WTC11 (cell line): ENCODE measurements around the gene AGAP1. TPM values are rescaled to one million over a fixed set of nuclear protein-coding genes. Genes with fewer than 3 reads are reported as not detected.

Source experiments
- ATF2 ChIP-seq: sonication (generic); formaldehyde crosslinking; IDR thresholded peaks from 2 replicates; pipeline ENCODE4 v1.8.1; 2022; ENCODE audit warnings: low read depth, missing genetic modification reagents, borderline replicate concordance
- CBFB ChIP-seq: sonication (generic); formaldehyde crosslinking; IDR thresholded peaks from 2 replicates; pipeline ENCODE4 v1.8.1; 2022; ENCODE audit warnings: mild to moderate bottlenecking, low read depth, missing genetic modification reagents
- CREB1 ChIP-seq: sonication (generic); formaldehyde crosslinking; IDR thresholded peaks from 2 replicates; pipeline ENCODE4 v1.8.0; 2023; ENCODE audit warnings: mild to moderate bottlenecking, missing genetic modification reagents
- CREM ChIP-seq: sonication (generic); formaldehyde crosslinking; IDR thresholded peaks from 2 replicates; pipeline ENCODE4 v1.8.1; 2022; ENCODE audit warnings: mild to moderate bottlenecking, missing genetic modification reagents, moderate library complexity
- EMX1 ChIP-seq: fragments of 250-450 bp; sonication (Bioruptor Pico); IDR thresholded peaks from 2 replicates; pipeline ENCODE4 v1.8.0; 2021; ENCODE audit warnings: mild to moderate bottlenecking
- ETV6 ChIP-seq: sonication (generic); formaldehyde crosslinking; IDR thresholded peaks from 2 replicates; pipeline ENCODE4 v1.8.1; 2022; ENCODE audit warnings: mild to moderate bottlenecking, missing genetic modification reagents
- FOXJ3 ChIP-seq: sonication (generic); formaldehyde crosslinking; IDR thresholded peaks from 2 replicates; pipeline ENCODE4 v1.9.0; 2021; ENCODE audit warnings: missing genetic modification reagents, mild to moderate bottlenecking, borderline replicate concordance
- GABPB1 ChIP-seq: sonication (generic); formaldehyde crosslinking; IDR thresholded peaks from 2 replicates; pipeline ENCODE4 v1.8.1; 2023; ENCODE audit warnings: mild to moderate bottlenecking, missing genetic modification reagents
- HMGA2 ChIP-seq: fragments of 250-450 bp; sonication (Bioruptor Pico); IDR thresholded peaks from 2 replicates; pipeline ENCODE4 v1.4.0; 2021; ENCODE audit warnings: mild to moderate bottlenecking, moderate library complexity
- NR2C2 ChIP-seq: sonication (generic); formaldehyde crosslinking; IDR thresholded peaks from 2 replicates; pipeline ENCODE4 v1.8.0; 2022; ENCODE audit warnings: mild to moderate bottlenecking, missing genetic modification reagents
- PRDM15 ChIP-seq: sonication (generic); formaldehyde crosslinking; IDR thresholded peaks from 2 replicates; pipeline ENCODE4 v1.8.0; 2022; ENCODE audit warnings: missing genetic modification reagents
- SMAD4 ChIP-seq: sonication (generic); formaldehyde crosslinking; IDR thresholded peaks from 2 replicates; pipeline ENCODE4 v1.8.0; 2022; ENCODE audit warnings: mild to moderate bottlenecking, missing genetic modification reagents
- SOX15 ChIP-seq: fragments of 250-450 bp; sonication (Bioruptor Pico); IDR thresholded peaks from 2 replicates; pipeline ENCODE4 v1.9.0; 2021; ENCODE audit warnings: mild to moderate bottlenecking
- TEAD1 ChIP-seq: sonication (generic); formaldehyde crosslinking; IDR thresholded peaks from 2 replicates; pipeline ENCODE4 v1.8.0; 2022; ENCODE audit warnings: mild to moderate bottlenecking, missing genetic modification reagents
- ZNF121 ChIP-seq: sonication (generic); formaldehyde crosslinking; IDR thresholded peaks from 2 replicates; pipeline ENCODE4 v1.8.0; 2023; ENCODE audit warnings: missing genetic modification reagents
- ZNF138 ChIP-seq: sonication (generic); formaldehyde crosslinking; conservative IDR thresholded peaks from 2 replicates; pipeline ENCODE4 v1.8.1; 2022; ENCODE audit warnings: mild to moderate bottlenecking, moderate library complexity, missing genetic modification reagents
- ZNF219 ChIP-seq: sonication (generic); formaldehyde crosslinking; IDR thresholded peaks from 2 replicates; pipeline ENCODE4 v1.8.0; 2023; ENCODE audit warnings: missing genetic modification reagents, mild to moderate bottlenecking, borderline replicate concordance
- ZNF232 ChIP-seq: sonication (generic); formaldehyde crosslinking; IDR thresholded peaks from 2 replicates; pipeline ENCODE4 v1.8.0; 2022; ENCODE audit warnings: mild to moderate bottlenecking, missing genetic modification reagents
- ZNF396 ChIP-seq: fragments of 250-450 bp; sonication (Bioruptor Pico); IDR thresholded peaks from 2 replicates; pipeline ENCODE4 v1.8.0; 2021; ENCODE audit warnings: mild to moderate bottlenecking, moderate library complexity, borderline replicate concordance
- ZNF423 ChIP-seq: fragments of 250-450 bp; sonication (Bioruptor Pico); IDR thresholded peaks from 2 replicates; pipeline ENCODE4 v2.1.2; 2022; ENCODE audit warnings: mild to moderate bottlenecking, moderate library complexity
- ZNF425 ChIP-seq: fragments of 250-450 bp; sonication (Bioruptor Pico); conservative IDR thresholded peaks from 2 replicates; pipeline ENCODE4 v1.9.0; 2021; ENCODE audit warnings: mild to moderate bottlenecking
- total RNA-seq: library from RNA; stranded (reverse); gene quantifications from 3 replicates; pipeline ENCODE4 v1.2.3, GENCODE V29; 2021
- TF ChIP-seq, protein P1 (sequence below): sonication (generic); formaldehyde crosslinking; IDR thresholded peaks from 2 replicates; pipeline ENCODE4 v1.8.0; 2022; ENCODE audit warnings: mild to moderate bottlenecking, missing genetic modification reagents
- TF ChIP-seq, protein P2 (sequence below): sonication (generic); formaldehyde crosslinking; IDR thresholded peaks from 2 replicates; pipeline ENCODE4 v1.8.0; 2023; ENCODE audit warnings: mild to moderate bottlenecking, missing genetic modification reagents
- TF ChIP-seq, protein P3 (sequence below): sonication (generic); formaldehyde crosslinking; IDR thresholded peaks from 2 replicates; pipeline ENCODE4 v1.8.1; 2023; ENCODE audit warnings: mild to moderate bottlenecking, missing genetic modification reagents, moderate library complexity
- TF ChIP-seq, protein P4 (sequence below): sonication (generic); formaldehyde crosslinking; IDR thresholded peaks from 2 replicates; pipeline ENCODE4 v1.8.1; 2022; ENCODE audit warnings: mild to moderate bottlenecking, missing genetic modification reagents, moderate library complexity, borderline replicate concordance
- TF ChIP-seq, protein P5 (sequence below): fragments of 250-450 bp; sonication (Bioruptor Pico); IDR thresholded peaks from 2 replicates; pipeline ENCODE4 v1.8.0; 2021; ENCODE audit warnings: mild to moderate bottlenecking

Gene AGAP1
- total RNA-seq, 1 experiment from 2014 or later: 49.3 TPM

DNA sequence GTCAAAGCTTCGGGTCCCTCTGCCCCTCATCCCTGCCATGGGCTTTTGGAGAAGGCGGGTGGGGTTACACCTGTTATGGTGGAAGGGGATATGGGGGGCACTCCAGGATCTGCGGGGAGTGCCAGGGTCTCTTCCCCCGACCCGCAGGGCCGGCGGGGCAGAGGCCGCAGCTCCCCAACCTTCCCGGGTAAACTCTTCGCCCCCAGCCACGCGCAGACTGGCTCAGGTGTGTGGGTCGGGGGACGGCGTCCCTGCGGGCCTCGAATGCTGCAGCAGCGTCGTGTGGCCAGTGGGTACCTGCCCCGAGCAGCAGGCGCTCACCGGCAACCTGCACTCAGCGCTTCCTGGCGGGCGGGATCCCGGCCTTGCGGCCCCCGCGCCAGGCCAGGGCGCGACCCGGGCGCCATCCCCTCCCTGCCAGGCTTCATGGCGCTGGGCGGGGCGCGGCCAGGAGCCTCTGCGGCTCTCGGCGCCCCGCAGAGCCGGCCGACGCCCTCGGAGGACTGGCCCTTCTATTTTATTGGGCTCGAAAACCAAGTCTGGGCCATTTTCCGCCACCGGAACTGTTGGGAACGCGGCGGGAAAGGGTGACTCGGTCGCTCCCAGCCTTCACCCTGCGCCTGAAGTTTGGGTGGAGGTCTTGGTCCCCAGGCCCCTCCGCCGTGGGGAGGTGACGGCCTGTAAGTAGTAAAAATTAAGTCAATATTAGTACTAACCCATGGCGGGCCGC is 669.8 kb downstream of the AGAP1 start (continued):
- TF ChIP-seq PRDM15 (CRISPR knock-in tag) (no peak), ZNF232 (CRISPR knock-in tag) (no peak), ZNF396 (no peak), ZNF219 (CRISPR knock-in tag) (0 out of 2 replicates have a peak, but pooled peaks have one; percentile 11), FOXJ3 (CRISPR knock-in tag) (no peak), EMX1 (CRISPR knock-in tag) (no peak), TEAD1 (no peak), SMAD4 (CRISPR knock-in tag) (no peak), HMGA2 (no peak), ZNF425 (CRISPR knock-in tag) (no peak), ZNF423 (CRISPR knock-in tag) (no peak), ATF2 (CRISPR knock-in tag) (no peak), CREM (CRISPR knock-in tag) (no peak), SOX15 (no peak), CREB1 (CRISPR knock-in tag) (peak; percentile 61; the same call in 1 of the 2 replicates), ZNF138 (CRISPR knock-in tag) (no peak), ZNF121 (CRISPR knock-in tag) (peak; percentile 58; the same call in 1 of the 2 replicates), NR2C2 (peak; percentile 32; the same call in 1 of the 2 replicates), ETV6 (CRISPR knock-in tag) (peak; percentile 20; the same call in 1 of the 2 replicates), CBFB (no peak), GABPB1 (CRISPR knock-in tag) (no peak)
- TF ChIP-seq, protein P1, sequence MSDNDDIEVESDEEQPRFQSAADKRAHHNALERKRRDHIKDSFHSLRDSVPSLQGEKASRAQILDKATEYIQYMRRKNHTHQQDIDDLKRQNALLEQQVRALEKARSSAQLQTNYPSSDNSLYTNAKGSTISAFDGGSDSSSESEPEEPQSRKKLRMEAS: peak; percentile 82; the same call in 1 of the 2 replicates
- TF ChIP-seq, protein P2, sequence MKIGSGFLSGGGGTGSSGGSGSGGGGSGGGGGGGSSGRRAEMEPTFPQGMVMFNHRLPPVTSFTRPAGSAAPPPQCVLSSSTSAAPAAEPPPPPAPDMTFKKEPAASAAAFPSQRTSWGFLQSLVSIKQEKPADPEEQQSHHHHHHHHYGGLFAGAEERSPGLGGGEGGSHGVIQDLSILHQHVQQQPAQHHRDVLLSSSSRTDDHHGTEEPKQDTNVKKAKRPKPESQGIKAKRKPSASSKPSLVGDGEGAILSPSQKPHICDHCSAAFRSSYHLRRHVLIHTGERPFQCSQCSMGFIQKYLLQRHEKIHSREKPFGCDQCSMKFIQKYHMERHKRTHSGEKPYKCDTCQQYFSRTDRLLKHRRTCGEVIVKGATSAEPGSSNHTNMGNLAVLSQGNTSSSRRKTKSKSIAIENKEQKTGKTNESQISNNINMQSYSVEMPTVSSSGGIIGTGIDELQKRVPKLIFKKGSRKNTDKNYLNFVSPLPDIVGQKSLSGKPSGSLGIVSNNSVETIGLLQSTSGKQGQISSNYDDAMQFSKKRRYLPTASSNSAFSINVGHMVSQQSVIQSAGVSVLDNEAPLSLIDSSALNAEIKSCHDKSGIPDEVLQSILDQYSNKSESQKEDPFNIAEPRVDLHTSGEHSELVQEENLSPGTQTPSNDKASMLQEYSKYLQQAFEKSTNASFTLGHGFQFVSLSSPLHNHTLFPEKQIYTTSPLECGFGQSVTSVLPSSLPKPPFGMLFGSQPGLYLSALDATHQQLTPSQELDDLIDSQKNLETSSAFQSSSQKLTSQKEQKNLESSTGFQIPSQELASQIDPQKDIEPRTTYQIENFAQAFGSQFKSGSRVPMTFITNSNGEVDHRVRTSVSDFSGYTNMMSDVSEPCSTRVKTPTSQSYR (CRISPR knock-in tag): 0 out of 2 replicates have a peak, but pooled peaks have one; percentile 19
- TF ChIP-seq, protein P3, sequence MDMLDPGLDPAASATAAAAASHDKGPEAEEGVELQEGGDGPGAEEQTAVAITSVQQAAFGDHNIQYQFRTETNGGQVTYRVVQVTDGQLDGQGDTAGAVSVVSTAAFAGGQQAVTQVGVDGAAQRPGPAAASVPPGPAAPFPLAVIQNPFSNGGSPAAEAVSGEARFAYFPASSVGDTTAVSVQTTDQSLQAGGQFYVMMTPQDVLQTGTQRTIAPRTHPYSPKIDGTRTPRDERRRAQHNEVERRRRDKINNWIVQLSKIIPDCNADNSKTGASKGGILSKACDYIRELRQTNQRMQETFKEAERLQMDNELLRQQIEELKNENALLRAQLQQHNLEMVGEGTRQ (CRISPR knock-in tag): 0 out of 2 replicates have a peak, but pooled peaks have one; percentile 9
- TF ChIP-seq, protein P4, sequence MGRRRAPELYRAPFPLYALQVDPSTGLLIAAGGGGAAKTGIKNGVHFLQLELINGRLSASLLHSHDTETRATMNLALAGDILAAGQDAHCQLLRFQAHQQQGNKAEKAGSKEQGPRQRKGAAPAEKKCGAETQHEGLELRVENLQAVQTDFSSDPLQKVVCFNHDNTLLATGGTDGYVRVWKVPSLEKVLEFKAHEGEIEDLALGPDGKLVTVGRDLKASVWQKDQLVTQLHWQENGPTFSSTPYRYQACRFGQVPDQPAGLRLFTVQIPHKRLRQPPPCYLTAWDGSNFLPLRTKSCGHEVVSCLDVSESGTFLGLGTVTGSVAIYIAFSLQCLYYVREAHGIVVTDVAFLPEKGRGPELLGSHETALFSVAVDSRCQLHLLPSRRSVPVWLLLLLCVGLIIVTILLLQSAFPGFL (CRISPR knock-in tag): no peak
- TF ChIP-seq, protein P5, sequence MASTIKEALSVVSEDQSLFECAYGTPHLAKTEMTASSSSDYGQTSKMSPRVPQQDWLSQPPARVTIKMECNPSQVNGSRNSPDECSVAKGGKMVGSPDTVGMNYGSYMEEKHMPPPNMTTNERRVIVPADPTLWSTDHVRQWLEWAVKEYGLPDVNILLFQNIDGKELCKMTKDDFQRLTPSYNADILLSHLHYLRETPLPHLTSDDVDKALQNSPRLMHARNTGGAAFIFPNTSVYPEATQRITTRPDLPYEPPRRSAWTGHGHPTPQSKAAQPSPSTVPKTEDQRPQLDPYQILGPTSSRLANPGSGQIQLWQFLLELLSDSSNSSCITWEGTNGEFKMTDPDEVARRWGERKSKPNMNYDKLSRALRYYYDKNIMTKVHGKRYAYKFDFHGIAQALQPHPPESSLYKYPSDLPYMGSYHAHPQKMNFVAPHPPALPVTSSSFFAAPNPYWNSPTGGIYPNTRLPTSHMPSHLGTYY (CRISPR knock-in tag): no peak
